Measurements from ENCODE around the gene WBP2. TPM values are rescaled to one million over a fixed set of nuclear protein-coding genes. Genes with fewer than 3 reads are reported as not detected.

Gene WBP2
- total and polyA plus RNA-seq, 2 of the 13 experiments (the other 11 are each of a cell fraction or from before 2014, with no cell fraction given): 29.2 to 29.5 TPM

GRCh38 chr17:75869282-75870141 lies 14.4 kb upstream of the WBP2 start (continued):
- TF ChIP-seq, protein P1, sequence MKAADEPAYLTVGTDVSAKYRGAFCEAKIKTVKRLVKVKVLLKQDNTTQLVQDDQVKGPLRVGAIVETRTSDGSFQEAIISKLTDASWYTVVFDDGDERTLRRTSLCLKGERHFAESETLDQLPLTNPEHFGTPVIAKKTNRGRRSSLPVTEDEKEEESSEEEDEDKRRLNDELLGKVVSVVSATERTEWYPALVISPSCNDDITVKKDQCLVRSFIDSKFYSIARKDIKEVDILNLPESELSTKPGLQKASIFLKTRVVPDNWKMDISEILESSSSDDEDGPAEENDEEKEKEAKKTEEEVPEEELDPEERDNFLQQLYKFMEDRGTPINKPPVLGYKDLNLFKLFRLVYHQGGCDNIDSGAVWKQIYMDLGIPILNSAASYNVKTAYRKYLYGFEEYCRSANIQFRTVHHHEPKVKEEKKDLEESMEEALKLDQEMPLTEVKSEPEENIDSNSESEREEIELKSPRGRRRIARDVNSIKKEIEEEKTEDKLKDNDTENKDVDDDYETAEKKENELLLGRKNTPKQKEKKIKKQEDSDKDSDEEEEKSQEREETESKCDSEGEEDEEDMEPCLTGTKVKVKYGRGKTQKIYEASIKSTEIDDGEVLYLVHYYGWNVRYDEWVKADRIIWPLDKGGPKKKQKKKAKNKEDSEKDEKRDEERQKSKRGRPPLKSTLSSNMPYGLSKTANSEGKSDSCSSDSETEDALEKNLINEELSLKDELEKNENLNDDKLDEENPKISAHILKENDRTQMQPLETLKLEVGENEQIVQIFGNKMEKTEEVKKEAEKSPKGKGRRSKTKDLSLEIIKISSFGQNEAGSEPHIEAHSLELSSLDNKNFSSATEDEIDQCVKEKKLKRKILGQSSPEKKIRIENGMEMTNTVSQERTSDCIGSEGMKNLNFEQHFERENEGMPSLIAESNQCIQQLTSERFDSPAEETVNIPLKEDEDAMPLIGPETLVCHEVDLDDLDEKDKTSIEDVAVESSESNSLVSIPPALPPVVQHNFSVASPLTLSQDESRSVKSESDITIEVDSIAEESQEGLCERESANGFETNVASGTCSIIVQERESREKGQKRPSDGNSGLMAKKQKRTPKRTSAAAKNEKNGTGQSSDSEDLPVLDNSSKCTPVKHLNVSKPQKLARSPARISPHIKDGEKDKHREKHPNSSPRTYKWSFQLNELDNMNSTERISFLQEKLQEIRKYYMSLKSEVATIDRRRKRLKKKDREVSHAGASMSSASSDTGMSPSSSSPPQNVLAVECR (CRISPR knock-in tag; IDR thresholded peaks at IDR 0.05; ENCODE audit: borderline replicate concordance): peak; percentile 61; the same call in 1 of the 2 replicates
- TF ChIP-seq ZBTB1 (CRISPR knock-in tag; IDR thresholded peaks at IDR 0.05; ENCODE audit: borderline replicate concordance): no peak
- peak; percentile 75; the same call in 1 of the 2 replicates for TF ChIP-seq ZNF775 (CRISPR knock-in tag; IDR thresholded peaks at IDR 0.05; ENCODE audit: borderline replicate concordance)
- TF ChIP-seq SALL1 (CRISPR knock-in tag; IDR thresholded peaks at IDR 0.05): peak; percentile 89
- peak; percentile 14; the same call in 1 of the 2 replicates for TF ChIP-seq ZNF33B (CRISPR knock-in tag; IDR thresholded peaks at IDR 0.05)
- no peak for TF ChIP-seq CENPBD1 (CRISPR knock-in tag; IDR thresholded peaks at IDR 0.05; ENCODE audit: borderline replicate concordance, low read depth)
- no peak for TF ChIP-seq DR1 (CRISPR knock-in tag; IDR thresholded peaks at IDR 0.05)
- peak; percentile 53 for TF ChIP-seq TGIF2 (CRISPR knock-in tag; IDR thresholded peaks at IDR 0.05)
- TF ChIP-seq TAF1 (CRISPR knock-in tag; IDR thresholded peaks at IDR 0.05): peak; percentile 56
- peak; percentile 80; the same call in 1 of the 2 replicates for TF ChIP-seq ARHGAP35 (CRISPR knock-in tag; IDR thresholded peaks at IDR 0.05; ENCODE audit: borderline replicate concordance)
- no peak for TF ChIP-seq CHD2 (IDR thresholded peaks at IDR 0.05; ENCODE audit: low read depth, low read length)
- 0 out of 2 replicates have a peak, but pooled peaks have one; percentile 45 for TF ChIP-seq MEF2D (CRISPR knock-in tag; IDR thresholded peaks at IDR 0.05)
- TF ChIP-seq, protein P2, sequence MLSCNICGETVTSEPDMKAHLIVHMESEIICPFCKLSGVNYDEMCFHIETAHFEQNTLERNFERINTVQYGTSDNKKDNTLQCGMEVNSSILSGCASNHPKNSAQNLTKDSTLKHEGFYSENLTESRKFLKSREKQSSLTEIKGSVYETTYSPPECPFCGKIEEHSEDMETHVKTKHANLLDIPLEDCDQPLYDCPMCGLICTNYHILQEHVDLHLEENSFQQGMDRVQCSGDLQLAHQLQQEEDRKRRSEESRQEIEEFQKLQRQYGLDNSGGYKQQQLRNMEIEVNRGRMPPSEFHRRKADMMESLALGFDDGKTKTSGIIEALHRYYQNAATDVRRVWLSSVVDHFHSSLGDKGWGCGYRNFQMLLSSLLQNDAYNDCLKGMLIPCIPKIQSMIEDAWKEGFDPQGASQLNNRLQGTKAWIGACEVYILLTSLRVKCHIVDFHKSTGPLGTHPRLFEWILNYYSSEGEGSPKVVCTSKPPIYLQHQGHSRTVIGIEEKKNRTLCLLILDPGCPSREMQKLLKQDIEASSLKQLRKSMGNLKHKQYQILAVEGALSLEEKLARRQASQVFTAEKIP (CRISPR knock-in tag; IDR thresholded peaks at IDR 0.05; ENCODE audit: borderline replicate concordance): no peak
- peak; percentile 38; the same call in 1 of the 2 replicates for TF ChIP-seq ZNF205 (CRISPR knock-in tag; IDR thresholded peaks at IDR 0.05)
- TF ChIP-seq FLYWCH1 (CRISPR knock-in tag; IDR thresholded peaks at IDR 0.05): no peak
- TF ChIP-seq, protein P3, sequence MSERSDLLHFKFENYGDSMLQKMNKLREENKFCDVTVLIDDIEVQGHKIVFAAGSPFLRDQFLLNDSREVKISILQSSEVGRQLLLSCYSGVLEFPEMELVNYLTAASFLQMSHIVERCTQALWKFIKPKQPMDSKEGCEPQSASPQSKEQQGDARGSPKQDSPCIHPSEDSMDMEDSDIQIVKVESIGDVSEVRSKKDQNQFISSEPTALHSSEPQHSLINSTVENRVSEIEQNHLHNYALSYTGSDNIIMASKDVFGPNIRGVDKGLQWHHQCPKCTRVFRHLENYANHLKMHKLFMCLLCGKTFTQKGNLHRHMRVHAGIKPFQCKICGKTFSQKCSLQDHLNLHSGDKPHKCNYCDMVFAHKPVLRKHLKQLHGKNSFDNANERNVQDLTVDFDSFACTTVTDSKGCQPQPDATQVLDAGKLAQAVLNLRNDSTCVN (CRISPR knock-in tag; IDR thresholded peaks at IDR 0.05; ENCODE audit: borderline replicate concordance): peak; percentile 89; the same call in 1 of the 2 replicates
- peak; percentile 90; the same call in 1 of the 2 replicates for TF ChIP-seq MYPOP (CRISPR knock-in tag; IDR thresholded peaks at IDR 0.05)
- TF ChIP-seq IKZF4 (CRISPR knock-in tag; IDR thresholded peaks at IDR 0.05; ENCODE audit: borderline replicate concordance, low read depth, not compliant biosample characterization): peak; percentile 27
- TF ChIP-seq ARNT2 (CRISPR knock-in tag; IDR thresholded peaks at IDR 0.05; ENCODE audit: low read depth): peak; percentile 76

All from HepG2 (cell line).